H1 (cell line): Measurements from ENCODE around the gene MIF4GD. TPM values are rescaled to one million over a fixed set of nuclear protein-coding genes. Genes with fewer than 3 reads are reported as not detected.

Source experiments
- CTCF ChIA-PET: fragments of 300-600 bp; sonication (Branson Sonifier 250); formaldehyde crosslinking; loops from one replicate; lab custom pipeline; 2021; ENCODE audit not compliant: partially characterized antibody; lab: Charles Lee
- POLR2A ChIA-PET: fragments of 300-600 bp; sonication (Branson Sonifier 250); formaldehyde crosslinking; loops from one replicate; lab custom pipeline; 2021; ENCODE audit warnings: inconsistent platforms; ENCODE audit not compliant: partially characterized antibody; lab: Charles Lee
- DNase-seq, 2 experiments: peaks; one replicate each; pipeline versions ENCODE4 v3.0.0 to v3.0.0-alpha.2; 2010 to 2022; ENCODE audit warnings: low spot score in 2 of 2, low read depth in 1 of 2, mixed read lengths in 1 of 2
- FAIRE-seq: peaks from 2 replicates; lab custom pipeline; 2011; peaks lifted over from hg19 to GRCh38; lab: Jason Lieb, UNC
- H2AFZ ChIP-seq: 2 replicates; pipeline ENCODE4 v1.8.1; 2012; ENCODE audit warnings: low read length, inconsistent platforms
- H2AK5ac ChIP-seq: 2 replicates; pipeline ENCODE4 v1.6.1; 2013; ENCODE audit warnings: low read depth, low read length
- H2BK120ac ChIP-seq: replicated peaks from 2 replicates; pipeline ENCODE3; 2013; ENCODE audit warnings: low read depth, low read length, inconsistent platforms
- H2BK12ac ChIP-seq: 2 replicates; pipeline ENCODE4 v1.6.1; 2013; ENCODE audit warnings: low read depth, low read length
- H2BK15ac ChIP-seq: 2 replicates; pipeline ENCODE4 v1.6.1; 2013; ENCODE audit warnings: low read length
- H2BK20ac ChIP-seq: 2 replicates; pipeline ENCODE4 v1.6.1; 2013; ENCODE audit warnings: low read length
- H2BK5ac ChIP-seq: 2 replicates; pipeline ENCODE4 v1.6.1; 2013; ENCODE audit warnings: low read depth, low read length
- H3K14ac ChIP-seq: 2 replicates; pipeline ENCODE4 v1.6.1; 2013; ENCODE audit warnings: inconsistent platforms; ENCODE audit not compliant: insufficient read length
- H3K18ac ChIP-seq: 2 replicates; pipeline ENCODE4 v1.6.1; 2013; ENCODE audit warnings: low read length; ENCODE audit errors: extremely low read depth
- H3K23ac ChIP-seq: 2 replicates; pipeline ENCODE4 v1.6.1; 2013; ENCODE audit warnings: inconsistent platforms; ENCODE audit not compliant: insufficient read length
- H3K23me2 ChIP-seq: 2 replicates; pipeline ENCODE4 v1.6.1; 2013; ENCODE audit warnings: low read depth, low read length
- H3K27ac ChIP-seq: 2 replicates; pipeline ENCODE4 v1.6.1; 2011; ENCODE audit warnings: low read depth, low read length, inconsistent platforms
- H3K27me3 ChIP-seq, 4 experiments: replicated peaks in 1 of 4; 1 replicate in 1 of 4; 2 replicates in 3 of 4; pipeline versions ENCODE4 v1.6.1 to v1.8.1; 2011 to 2013; ENCODE audit warnings: low read length in 3 of 4, mild to moderate bottlenecking in 3 of 4, inconsistent platforms in 2 of 4, mixed read lengths in 2 of 4, moderate library complexity in 1 of 4; ENCODE audit not compliant: control insufficient read depth in 3 of 4, insufficient read depth in 3 of 4; ENCODE audit errors: extremely low read depth in 1 of 4
- H3K36me3 ChIP-seq, 4 experiments: 2 replicates each; pipeline versions ENCODE4 v1.6.1 to v1.8.1; 2011 to 2013; ENCODE audit warnings: mild to moderate bottlenecking in 4 of 4, low read length in 3 of 4, moderate library complexity in 2 of 4, control low read depth in 1 of 4, inconsistent platforms in 1 of 4; ENCODE audit not compliant: insufficient read depth in 4 of 4, control insufficient read depth in 2 of 4
- H3K4ac ChIP-seq: replicated peaks from 2 replicates; pipeline ENCODE3; 2013; ENCODE audit warnings: low read length, low read depth, mixed read lengths, inconsistent platforms; ENCODE audit not compliant: insufficient read length
- H3K4me1 ChIP-seq, 4 experiments: replicated peaks in 1 of 4; 1 replicate in 1 of 4; 2 replicates in 3 of 4; pipeline versions ENCODE4 v1.6.1 to v1.8.1; 2011 to 2013; ENCODE audit warnings: low read length in 3 of 4, inconsistent platforms in 2 of 4, mixed read lengths in 1 of 4; ENCODE audit not compliant: insufficient read depth in 4 of 4, control insufficient read depth in 3 of 4
- H3K4me2 ChIP-seq, 2 experiments: 2 replicates each; pipeline versions ENCODE4 v1.6.1 to v1.8.1; 2011 to 2013; ENCODE audit warnings: low read depth in 2 of 2, low read length in 2 of 2, control low read depth in 1 of 2, inconsistent platforms in 1 of 2, mild to moderate bottlenecking in 1 of 2; ENCODE audit not compliant: insufficient read depth in 1 of 2
- H3K4me3 ChIP-seq, 4 experiments: fragments of 200-600, 300-600 bp in 1 of 4; sonication (generic), shearing (Covaris generic), sonication (Bioruptor Twin) in 1 of 4; 2 replicates each; pipeline versions ENCODE4 v1.5.1 to v1.8.1; 2011 to 2016; ENCODE audit warnings: low read length in 4 of 4, low read depth in 3 of 4, control low read depth in 2 of 4, inconsistent platforms in 2 of 4, mild to moderate bottlenecking in 2 of 4, mixed read lengths in 1 of 4, moderate library complexity in 1 of 4; ENCODE audit not compliant: insufficient read depth in 2 of 4; ENCODE audit errors: extremely low read depth in 1 of 4
- H3K56ac ChIP-seq: replicated peaks from 2 replicates; pipeline ENCODE3; 2013; ENCODE audit warnings: low read depth, mild to moderate bottlenecking, mixed read lengths, low read length, inconsistent platforms; ENCODE audit not compliant: insufficient read length
- H3K79me1 ChIP-seq: 2 replicates; pipeline ENCODE4 v1.6.1; 2013; ENCODE audit warnings: low read depth, low read length, control low read depth
- H3K79me2 ChIP-seq, 2 experiments: 2 replicates each; pipeline versions ENCODE4 v1.6.1 to v1.8.1; 2012 to 2013; ENCODE audit warnings: low read length in 2 of 2, mild to moderate bottlenecking in 2 of 2, inconsistent platforms in 1 of 2; ENCODE audit not compliant: insufficient read depth in 2 of 2, control insufficient read depth in 1 of 2
- H3K9ac ChIP-seq, 4 experiments: replicated peaks in 1 of 4; 1 replicate in 1 of 4; 2 replicates in 3 of 4; pipeline versions ENCODE4 v1.6.1 to v1.8.1; 2011 to 2013; ENCODE audit warnings: low read depth in 3 of 4, low read length in 3 of 4, control low read depth in 2 of 4, mild to moderate bottlenecking in 2 of 4, moderate library complexity in 2 of 4, inconsistent platforms in 1 of 4; ENCODE audit errors: extremely low read depth in 1 of 4
- H3K9me3 ChIP-seq, 2 experiments: 2 replicates each; pipeline versions ENCODE4 v1.6.1 to v1.8.1; 2012 to 2013; ENCODE audit warnings: mild to moderate bottlenecking in 2 of 2, moderate library complexity in 2 of 2, control low read depth in 1 of 2, inconsistent platforms in 1 of 2, low read depth in 1 of 2, low read length in 1 of 2, mixed read lengths in 1 of 2; ENCODE audit not compliant: insufficient read depth in 2 of 2
- H4K20me1 ChIP-seq, 2 experiments: replicated peaks in 1 of 2; 2 replicates each; pipeline versions ENCODE3 to v1.8.1; 2011 to 2013; ENCODE audit warnings: inconsistent platforms in 2 of 2, low read length in 2 of 2, mild to moderate bottlenecking in 1 of 2; ENCODE audit not compliant: insufficient read depth in 2 of 2, control insufficient read depth in 1 of 2
- H4K5ac ChIP-seq: 2 replicates; pipeline ENCODE4 v1.6.1; 2013; ENCODE audit warnings: low read length, low read depth, mixed read lengths, inconsistent platforms; ENCODE audit not compliant: insufficient read length
- H4K8ac ChIP-seq: 2 replicates; pipeline ENCODE4 v1.8.0; 2013; ENCODE audit warnings: mild to moderate bottlenecking, moderate library complexity, low read length, inconsistent platforms; ENCODE audit not compliant: insufficient read depth; ENCODE audit errors: extremely low read depth
- H4K91ac ChIP-seq: replicated peaks from 2 replicates; pipeline ENCODE3; 2013; ENCODE audit warnings: low read length, mixed read lengths, inconsistent platforms; ENCODE audit not compliant: insufficient read length
- ASH2L ChIP-seq: fragments of 200-600, 300-600 bp; sonication (generic); IDR thresholded peaks from one replicate; pipeline ENCODE4 v1.7.1; 2017; ENCODE audit warnings: low read length
- CHD2 ChIP-seq: IDR thresholded peaks from 2 replicates; pipeline ENCODE4 v1.6.1; 2012; ENCODE audit warnings: low read length, improper control_type of control experiment
- FOSL1 ChIP-seq: IDR thresholded peaks from 2 replicates; pipeline ENCODE4 v1.6.1; 2011; ENCODE audit warnings: mild to moderate bottlenecking, low read depth, low read length, moderate library complexity; ENCODE audit not compliant: insufficient read depth
- GTF2F1 ChIP-seq: IDR thresholded peaks from 2 replicates; pipeline ENCODE4 v1.6.1; 2012; ENCODE audit warnings: low read depth, low read length, improper control_type of control experiment, borderline replicate concordance
- HDAC6 ChIP-seq: IDR thresholded peaks from one replicate; pipeline ENCODE4 v1.7.1; 2012; ENCODE audit warnings: low read depth, mild to moderate bottlenecking, inconsistent platforms, low read length, moderate library complexity
- JUND ChIP-seq: IDR thresholded peaks from 2 replicates; pipeline ENCODE4 v1.6.1; 2011; ENCODE audit warnings: mild to moderate bottlenecking, improper control_type of control experiment, low read length
- MAFK ChIP-seq: IDR thresholded peaks from 2 replicates; pipeline ENCODE4 v1.6.1; 2012; ENCODE audit warnings: low read depth, mild to moderate bottlenecking, improper control_type of control experiment, low read length
- RBBP5 ChIP-seq: IDR thresholded peaks from 2 replicates; pipeline ENCODE4 v1.7.1; 2012; ENCODE audit warnings: low read depth, mild to moderate bottlenecking, inconsistent platforms, low read length, moderate library complexity, borderline replicate concordance
- SIN3A ChIP-seq, 2 experiments: IDR thresholded peaks in 1 of 2; conservative IDR thresholded peaks in 1 of 2; 2 replicates each; pipeline ENCODE4 v1.6.1; 2011 to 2012; ENCODE audit warnings: low read length in 2 of 2, improper control_type of control experiment in 1 of 2, low read depth in 1 of 2, mild to moderate bottlenecking in 1 of 2
- TAF1 ChIP-seq: IDR thresholded peaks from 2 replicates; pipeline ENCODE4 v1.6.1; 2011; ENCODE audit warnings: mild to moderate bottlenecking, low read depth, low read length
- TBP ChIP-seq: IDR thresholded peaks from 2 replicates; pipeline ENCODE4 v1.6.1; 2011; ENCODE audit warnings: low read depth, low read length, improper control_type of control experiment
- YY1 ChIP-seq: IDR thresholded peaks from 2 replicates; pipeline ENCODE4 v1.6.1; 2011; ENCODE audit warnings: low read depth, mild to moderate bottlenecking, low read length
- WGBS, 2 experiments: shearing (Covaris generic) in 1 of 2; methylation state at CpG; one replicate each; pipeline versions ENCODE4 v1.1.6 to v1.1.7; 2013 to 2015; ENCODE audit warnings: low lambda C conversion rate in 2 of 2, mixed read lengths in 2 of 2, inconsistent platforms in 1 of 2, low coverage in 1 of 2, missing lambda C conversion rate in 1 of 2; ENCODE audit not compliant: insufficient replicate concordance in 2 of 2, insufficient coverage in 1 of 2, insufficient read length in 1 of 2; ENCODE audit errors: extremely low coverage in 1 of 2, missing lambda C conversion rate in 1 of 2; 5-methylcytosine and 5-hydroxymethylcytosine counted together
- polyA plus RNA-seq, 7 experiments: library from polyadenylated mRNA; depleted of rRNA in 3 of 7; stranded (reverse) in 5 of 7; unstranded in 2 of 7; fragments of >200 nt in 5 of 7; fragments of 200-250 nt in 2 of 7; gene quantifications; 1 replicate in 5 of 7; 2 replicates in 1 of 7; 4 replicates in 1 of 7; pipeline versions ENCODE4 v1.2.1 to v1.2.3, GENCODE V29; 2011 to 2013; ENCODE audit warnings: missing spikeins in 2 of 7, mixed read lengths in 2 of 7
- total RNA-seq: library from RNA; stranded (reverse); fragmentation: NEBNext Ultra II Directional; extraction: Animal tissue kit (Norgen Biotek cat#: 25700); gene quantifications from 2 replicates; pipeline ENCODE4 v1.2.1, GENCODE V29; 2021

The MIF4GD gene
- total and polyA plus RNA-seq, 2 of the 8 experiments (the other 6 are each of a cell fraction or from before 2014, with no cell fraction given): 16.1 to 51.1 TPM

DNA sequence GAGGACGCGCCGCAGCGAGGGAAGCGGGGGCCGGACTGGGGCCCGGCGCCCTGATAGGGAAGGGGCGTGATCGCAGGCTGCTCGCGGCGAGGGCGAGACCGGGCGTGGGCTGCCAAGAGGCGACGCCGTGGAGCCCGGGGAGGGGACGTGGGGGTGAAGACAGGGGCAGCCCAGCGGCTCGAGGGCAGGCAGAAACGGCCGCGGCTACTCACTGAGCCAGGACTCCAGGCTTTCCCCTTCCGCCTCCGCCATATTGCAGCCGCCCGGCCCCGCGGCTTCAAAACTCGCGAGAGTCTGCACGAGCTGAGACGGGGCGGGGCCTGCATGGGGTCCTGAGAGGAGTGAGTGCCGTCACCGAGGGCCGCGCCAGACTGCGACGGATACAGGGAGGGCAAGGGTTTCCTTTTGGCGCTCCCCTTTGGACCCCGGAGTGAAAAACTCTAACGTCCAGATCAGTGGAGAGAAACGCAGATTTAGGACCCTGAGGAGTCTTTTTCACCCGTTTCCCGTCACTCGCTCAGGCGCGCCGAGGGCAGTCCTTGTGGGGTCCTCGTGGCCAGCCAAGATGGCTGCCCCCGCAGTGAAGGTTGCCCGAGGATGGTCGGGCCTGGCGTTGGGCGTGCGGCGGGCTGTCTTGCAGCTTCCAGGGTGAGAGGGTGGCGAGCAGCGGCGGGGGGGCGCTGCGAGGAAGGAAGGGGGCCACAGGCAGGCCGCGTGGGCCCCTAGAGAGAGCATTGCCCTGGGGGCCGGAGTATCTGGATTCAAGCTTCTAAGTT is 9.5 kb downstream of the MIF4GD start, which contains the start of the genes GGA3 and MRPS7:
TSS of gene GGA3 (minus strand) at position 271 of the 776 bp plus-strand sequence. CDS start at position 252, 19 bp downstream.
TSS of gene MRPS7 (plus strand) at position 544 of the 776 bp plus-strand sequence. CDS start at position 566, 22 bp downstream.
- H3K27me3 ChIP-seq: no peaks in the 10 kb centered on the region
- peaks cover 12 to 26% (median 24%) of the 10 kb centered on the region in 4 experiments for H3K36me3 ChIP-seq
- peak within 1 kb of the TSS; percentile 23 for H3K4ac ChIP-seq
- no peak within 1 kb of the TSS for H2BK20ac ChIP-seq
- H2AK5ac ChIP-seq: peak within 1 kb of the TSS; percentile 24; the same call in 1 of the 2 replicates
- DNase-seq (peak in 1 of 2 experiments; percentile 96), FAIRE-seq (no peak)
- H3K9me3 ChIP-seq: no peaks in the 10 kb centered on the region
- peak within 1 kb of the TSS; percentile 99 for H4K8ac ChIP-seq
- H4K91ac ChIP-seq: peak within 1 kb of the TSS; percentile 97
- H3K79me2 ChIP-seq: peaks cover 12 to 43% of the 10 kb centered on the region in 2 experiments
- H2BK120ac ChIP-seq: peak within 1 kb of the TSS; percentile 30
- peak within 1 kb of the TSS; percentile 89 to 99 (median 94) for H3K4me3 ChIP-seq
- H3K23ac ChIP-seq: no peak within 1 kb of the TSS
- peak within 1 kb of the TSS; percentile 100 for H2BK15ac ChIP-seq
- CTCF ChIA-PET: interaction anchor here (0.7 to 21.2 kb wide), 21 partner anchors 9 to 372 kb away, joined by 3 to 369 read pairs (median 4); partner anchors contain the start of genes MIF4GD, SLC25A19, SMIM5 and TMEM94
- peak within 1 kb of the TSS; percentile 84 to 94 for H3K4me2 ChIP-seq
- H4K5ac ChIP-seq: peak within 1 kb of the TSS; percentile 98
- H2BK5ac ChIP-seq: peak within 1 kb of the TSS; percentile 99
- peak within 1 kb of the TSS; percentile 99 for H3K27ac ChIP-seq
- H2BK12ac ChIP-seq: peak within 1 kb of the TSS; percentile 95; the same call in 1 of the 2 replicates
- H4K20me1 ChIP-seq: peaks cover 0 to 6% of the 10 kb centered on the region in 2 experiments
- H3K9ac ChIP-seq: peak within 1 kb of the TSS; percentile 98 to 100 (median 98)
- H3K79me1 ChIP-seq: peaks cover 9% of the 10 kb centered on the region
- peak within 1 kb of the TSS; percentile 57 for H3K56ac ChIP-seq
- no peak within 1 kb of the TSS for H3K14ac ChIP-seq
- peaks cover 0 to 6% (median 3%) of the 10 kb centered on the region in 4 experiments; a peak in 4 of 7 replicates for H3K4me1 ChIP-seq
- 1% methylated on average over 40 of the region's 69 CpGs; no CpG with 5 or more reads in 1 of the 2 experiments for WGBS, 2 experiments
- peak within 1 kb of the TSS; percentile 95 for H3K18ac ChIP-seq
- peak within 1 kb of the TSS; percentile 87; the same call in 1 of the 2 replicates for H2AFZ ChIP-seq
- H3K23me2 ChIP-seq: peaks cover 12% of the 10 kb centered on the region
- POLR2A ChIA-PET: interaction anchor here (0.8 to 4.7 kb wide), 41 partner anchors 9 to 524 kb away, joined by 3 to 62 read pairs (median 4); partner anchors contain the start of genes JPT1, MIF4GD, MRPL58 and NUP85
- TF ChIP-seq RBBP5 (peak; percentile 96), FOSL1 (no peak), MAFK (no peak), TAF1 (peak; percentile 98), ASH2L (peak; percentile 96), YY1 (peak; percentile 94), GTF2F1 (no peak), HDAC6 (no peak), TBP (peak; percentile 86), JUND (no peak), SIN3A (conservative IDR thresholded peaks at IDR 0.05 in 1 of 2, IDR thresholded peaks at IDR 0.05 in 1 of 2; ENCODE audit: low read depth in 1 of 2, low read length in 2 of 2) (peak in 1 of 2 experiments; percentile 58; a peak in 2 of 4 replicates), CHD2 (peak; percentile 97)
